ENCODE data around the gene OR51E2.

DNA sequence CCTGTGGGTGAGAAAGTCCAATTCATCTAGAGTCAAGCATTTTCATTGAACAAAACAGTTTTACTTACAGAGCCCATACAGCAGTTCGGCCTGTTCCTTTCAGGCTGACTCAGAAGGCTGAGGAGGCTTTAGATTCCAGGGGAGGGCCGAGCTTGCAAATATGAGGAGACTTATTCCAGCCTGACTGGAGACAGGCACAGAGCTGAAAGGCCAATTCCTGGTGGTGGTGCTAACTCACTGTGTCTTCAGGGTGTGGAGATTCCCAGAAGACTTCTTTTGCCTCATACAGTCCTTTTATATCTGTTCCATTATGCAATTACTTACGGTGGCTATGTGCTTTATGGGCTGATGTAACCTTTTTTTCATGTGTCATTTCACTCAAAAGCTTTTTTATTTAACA, at the start of gene OR51E2:
- TF ChIP-seq POLR2A (IDR thresholded peaks at IDR 0.05) (no peak), POLR2AphosphoS5 (IDR thresholded peaks at IDR 0.05) (no peak)
